Smooth muscle cell (in vitro differentiated cells): ENCODE data around the gene TST. TPM values are rescaled to one million over a fixed set of nuclear protein-coding genes. Genes with fewer than 3 reads are reported as not detected.

Source experiments
- DNase-seq: peaks from one replicate; lab custom pipeline; 2025; ENCODE audit not compliant: unreplicated experiment; lab: John Stamatoyannopoulos, UW
- H2AFZ ChIP-seq: fragments of 200-600 bp; sonication (generic); 2 replicates; pipeline ENCODE4 v1.6.0; 2016; ENCODE audit warnings: antibody characterized with exemption, low read depth, mild to moderate bottlenecking
- H3F3A ChIP-seq: fragments of 200-600 bp; sonication (generic); 2 replicates; pipeline ENCODE4 v1.6.0; 2017; ENCODE audit warnings: antibody characterized with exemption, low read depth
- H3K27ac ChIP-seq: fragments of 200-600 bp; sonication (generic); 2 replicates; pipeline ENCODE4 v1.5.1; 2016; ENCODE audit warnings: low read depth, mild to moderate bottlenecking
- H3K27me3 ChIP-seq: fragments of 200-600 bp; sonication (generic); 2 replicates; pipeline ENCODE4 v1.6.1; 2016; ENCODE audit warnings: low read depth, mild to moderate bottlenecking
- H3K36me3 ChIP-seq: fragments of 200-600 bp; sonication (generic); 2 replicates; pipeline ENCODE4 v1.5.1; 2016; ENCODE audit warnings: low read depth
- H3K4me1 ChIP-seq: fragments of 200-600 bp; sonication (generic); 2 replicates; pipeline ENCODE4 v1.5.1; 2016; ENCODE audit warnings: low read depth
- H3K4me2 ChIP-seq: fragments of 200-600 bp; sonication (generic); 2 replicates; pipeline ENCODE4 v1.6.0; 2016; ENCODE audit warnings: mild to moderate bottlenecking
- H3K4me3 ChIP-seq: fragments of 200-600 bp; sonication (generic); 2 replicates; pipeline ENCODE4 v1.5.1; 2016; ENCODE audit warnings: mild to moderate bottlenecking
- H3K79me2 ChIP-seq: fragments of 200-600 bp; sonication (generic); 2 replicates; pipeline ENCODE4 v1.6.0; 2016; ENCODE audit warnings: low read depth, mild to moderate bottlenecking
- H3K9ac ChIP-seq: fragments of 200-600 bp; sonication (generic); 2 replicates; pipeline ENCODE4 v1.6.0; 2016; ENCODE audit warnings: low read depth
- H3K9me3 ChIP-seq: fragments of 200-600 bp; sonication (generic); replicated peaks from 2 replicates; pipeline ENCODE4 v1.5.1; 2016; ENCODE audit warnings: low read depth
- H4K20me1 ChIP-seq: fragments of 200-600 bp; sonication (generic); 2 replicates; pipeline ENCODE4 v1.6.0; 2016; ENCODE audit warnings: low read depth
- WGBS: methylation state at CpG from one replicate; pipeline ENCODE4 v1.1.7; 2016; ENCODE audit warnings: low lambda C conversion rate; 5-methylcytosine and 5-hydroxymethylcytosine counted together
- polyA plus RNA-seq: library from polyadenylated mRNA; unstranded; fragments of >200 nt; fragmentation: Nextera tagmentation; extraction: Ambion mirVana; gene quantifications from 2 replicates; pipeline ENCODE4 v1.2.1, GENCODE V29; 2016
- total RNA-seq: library from RNA; depleted of rRNA; stranded (reverse); fragments of >200 nt; gene quantifications from 2 replicates; pipeline ENCODE4 v1.2.3, GENCODE V29; 2014
- TF ChIP-seq, protein P1 (sequence below): fragments of 200-600 bp; sonication (generic); IDR thresholded peaks from 2 replicates; pipeline ENCODE4 v1.5.1; 2017; ENCODE audit warnings: borderline replicate concordance, mild to moderate bottlenecking, antibody characterized with exemption; ENCODE audit not compliant: insufficient read depth, poor library complexity, severe bottlenecking

Gene TST
- total and polyA plus RNA-seq, 2 experiments from 2014 or later: 10.4 to 15.0 TPM

DNA sequence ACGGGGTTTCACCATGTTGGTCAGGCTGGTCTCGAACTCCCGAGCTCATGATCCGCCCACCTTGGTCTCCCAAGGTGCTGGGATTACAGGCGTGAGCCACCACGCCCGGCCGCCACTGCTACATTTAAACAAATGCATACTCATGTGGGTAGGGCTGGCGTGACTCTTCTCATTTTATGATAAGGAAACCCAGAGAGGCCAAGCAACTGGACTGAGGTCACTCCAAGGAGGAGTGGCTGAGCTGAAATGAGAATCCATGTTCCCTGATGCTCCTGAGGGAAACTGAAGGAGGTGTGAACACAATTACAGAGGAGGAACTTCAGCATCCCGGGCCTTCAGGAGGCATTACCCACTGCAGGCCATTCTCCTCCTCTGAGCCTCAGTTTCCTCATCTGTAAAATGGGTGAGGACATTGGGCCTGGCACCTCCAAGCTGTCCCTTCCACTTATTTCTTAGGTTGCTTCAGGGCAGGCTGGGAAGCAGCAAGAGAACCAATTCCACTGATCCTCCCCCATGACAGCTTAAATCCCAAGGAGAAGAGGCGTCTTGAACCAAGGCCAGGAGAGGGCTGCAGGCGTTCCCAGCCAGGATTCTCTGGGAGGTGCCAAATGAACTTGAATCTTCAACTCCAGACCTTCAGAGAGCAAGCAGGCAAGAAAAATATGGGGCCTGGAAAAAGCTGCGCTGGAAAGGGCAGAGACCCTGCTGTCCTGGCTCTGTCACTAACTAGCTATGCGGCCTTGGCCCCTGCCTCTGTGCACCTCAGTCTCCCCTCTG lies 2.9 kb downstream of the TST start:
- Histone ChIP-seq H3K4me2 (no peak overlapping the region), H3K36me3 (no peaks in the 10 kb centered on the region)

DNA sequence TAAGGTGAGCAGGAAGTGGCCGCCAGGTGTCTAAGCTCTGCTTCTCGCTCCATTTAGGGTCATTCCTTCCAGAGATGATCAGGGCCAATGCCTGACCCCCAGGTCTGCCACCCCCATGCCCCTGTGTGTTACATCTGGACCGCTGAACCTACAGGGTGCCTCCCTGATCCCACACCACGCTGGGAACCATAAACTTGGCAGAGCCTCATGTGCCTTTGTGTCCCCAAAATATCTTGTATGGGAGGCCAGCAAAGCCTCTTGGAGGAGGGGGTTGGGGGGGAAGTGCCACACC lies 3.7 kb downstream of the TST start:
- peaks cover 15% of the 10 kb centered on the region for H4K20me1 ChIP-seq
- peaks cover 5% of the 10 kb centered on the region for H3K4me1 ChIP-seq
- H3K27me3 ChIP-seq: no peaks in the 10 kb centered on the region
- H3K27ac ChIP-seq: no peak overlapping the region
- no peak overlapping the region for H2AFZ ChIP-seq
- H3F3A ChIP-seq: no peaks in the 10 kb centered on the region
- no peaks in the 10 kb centered on the region for H3K9me3 ChIP-seq
- DNase-seq: no peak
- H3K4me3 ChIP-seq: no peak overlapping the region
- H3K4me2 ChIP-seq: no peak overlapping the region
- H3K36me3 ChIP-seq: no peaks in the 10 kb centered on the region
- 74% methylated on average over 4 of the region's 4 CpGs for WGBS
- TF ChIP-seq, protein P1, sequence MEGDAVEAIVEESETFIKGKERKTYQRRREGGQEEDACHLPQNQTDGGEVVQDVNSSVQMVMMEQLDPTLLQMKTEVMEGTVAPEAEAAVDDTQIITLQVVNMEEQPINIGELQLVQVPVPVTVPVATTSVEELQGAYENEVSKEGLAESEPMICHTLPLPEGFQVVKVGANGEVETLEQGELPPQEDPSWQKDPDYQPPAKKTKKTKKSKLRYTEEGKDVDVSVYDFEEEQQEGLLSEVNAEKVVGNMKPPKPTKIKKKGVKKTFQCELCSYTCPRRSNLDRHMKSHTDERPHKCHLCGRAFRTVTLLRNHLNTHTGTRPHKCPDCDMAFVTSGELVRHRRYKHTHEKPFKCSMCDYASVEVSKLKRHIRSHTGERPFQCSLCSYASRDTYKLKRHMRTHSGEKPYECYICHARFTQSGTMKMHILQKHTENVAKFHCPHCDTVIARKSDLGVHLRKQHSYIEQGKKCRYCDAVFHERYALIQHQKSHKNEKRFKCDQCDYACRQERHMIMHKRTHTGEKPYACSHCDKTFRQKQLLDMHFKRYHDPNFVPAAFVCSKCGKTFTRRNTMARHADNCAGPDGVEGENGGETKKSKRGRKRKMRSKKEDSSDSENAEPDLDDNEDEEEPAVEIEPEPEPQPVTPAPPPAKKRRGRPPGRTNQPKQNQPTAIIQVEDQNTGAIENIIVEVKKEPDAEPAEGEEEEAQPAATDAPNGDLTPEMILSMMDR: no peak
- H3K79me2 ChIP-seq: peaks cover 17% of the 10 kb centered on the region
- no peak overlapping the region for H3K9ac ChIP-seq

More for the DNA sequence above, 2.9 kb downstream of the TST start:
- H3K79me2 ChIP-seq: peaks cover 25% of the 10 kb centered on the region
- TF ChIP-seq, protein P1: no peak
- H3F3A ChIP-seq: no peaks in the 10 kb centered on the region
- DNase-seq: no peak
- 92% methylated on average over 14 of the region's 14 CpGs for WGBS
- H3K4me3 ChIP-seq: no peak overlapping the region
- H3K4me1 ChIP-seq: peaks cover 9% of the 10 kb centered on the region
- no peaks in the 10 kb centered on the region for H3K9me3 ChIP-seq
- no peak overlapping the region for H2AFZ ChIP-seq
- no peak overlapping the region for H3K27ac ChIP-seq
- H3K27me3 ChIP-seq: no peaks in the 10 kb centered on the region
- no peak overlapping the region for H3K9ac ChIP-seq
- peaks cover 15% of the 10 kb centered on the region for H4K20me1 ChIP-seq

DNA sequence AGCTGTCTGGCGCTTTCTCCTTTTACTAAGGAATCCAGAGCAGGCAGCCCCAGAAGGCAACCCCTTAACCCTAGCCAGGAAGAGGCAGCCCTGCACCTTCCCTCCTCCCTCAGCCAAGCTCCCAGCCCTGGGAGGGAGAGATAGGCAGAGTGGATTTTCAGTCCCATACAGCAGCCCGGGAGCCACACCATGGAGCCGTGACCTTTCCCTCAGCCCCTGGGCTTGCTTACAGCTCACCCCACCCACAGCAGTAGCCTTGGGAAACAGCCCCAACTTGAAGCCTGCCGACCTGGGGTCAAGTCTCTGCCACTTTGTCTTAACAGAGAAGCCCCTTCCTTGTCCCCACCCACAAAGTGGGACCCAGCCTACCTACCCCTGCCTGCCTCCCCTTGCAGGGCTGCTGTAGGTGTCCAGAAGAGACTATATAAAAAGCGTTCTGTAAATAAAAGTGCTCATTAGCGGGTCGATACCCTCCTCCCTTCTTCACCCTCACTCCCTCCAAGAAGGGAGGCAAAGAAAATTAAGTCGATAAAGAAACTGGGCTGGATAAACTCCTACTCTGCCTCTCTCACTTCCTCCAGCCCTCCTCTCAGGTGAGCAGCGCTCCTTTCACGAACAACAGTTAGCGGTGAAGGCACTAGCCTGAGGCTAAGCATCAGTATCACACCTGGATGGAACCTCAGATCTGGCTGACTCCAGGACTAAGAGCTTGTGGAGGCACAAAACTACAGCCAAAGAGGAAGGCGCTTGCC lies 4.2 kb downstream of the TST start:
- Histone ChIP-seq H3K4me3 (no peak overlapping the region), H3K36me3 (no peaks in the 10 kb centered on the region), H3K4me1 (no peaks in the 10 kb centered on the region), H3K27me3 (no peaks in the 10 kb centered on the region), H2AFZ (no peak overlapping the region), H3K79me2 (peaks cover 12% of the 10 kb centered on the region), H3K27ac (no peak overlapping the region), H3K9me3 (no peaks in the 10 kb centered on the region), H3F3A (no peaks in the 10 kb centered on the region), H3K9ac (no peak overlapping the region), H3K4me2 (no peak overlapping the region), H4K20me1 (peaks cover 15% of the 10 kb centered on the region)
- WGBS: 82% methylated on average over 12 of the region's 12 CpGs
- TF ChIP-seq, protein P1: no peak
- DNase-seq: no peak
